Large intestine (tissue), 3 donors: ENCODE results near the gene MAPK6. TPM values are rescaled to one million over a fixed set of nuclear protein-coding genes. Genes with fewer than 3 reads are reported as not detected.

ENCODE experiments used
- DNase-seq, 2 donors: peaks; one replicate each; pipeline versions ENCODE4 v3.0.0 to v3.0.0-alpha.2; 2013
- H3K27ac ChIP-seq: one replicate; pipeline ENCODE4 v1.5.1; 2013; ENCODE audit warnings: low read length
- H3K27me3 ChIP-seq: 2 replicates; pipeline ENCODE4 v1.6.1; 2013; ENCODE audit warnings: low read length; ENCODE audit not compliant: control insufficient read depth, insufficient read depth
- H3K36me3 ChIP-seq: 2 replicates; pipeline ENCODE4 v1.6.1; 2013; ENCODE audit warnings: low read length; ENCODE audit not compliant: control insufficient read depth, insufficient read depth
- H3K4me1 ChIP-seq: one replicate; pipeline ENCODE4 v1.6.1; 2013; ENCODE audit warnings: low read length; ENCODE audit not compliant: control insufficient read depth, insufficient read depth
- H3K4me3 ChIP-seq: one replicate; pipeline ENCODE4 v1.5.1; 2013; ENCODE audit warnings: low read length
- H3K9me3 ChIP-seq: one replicate; pipeline ENCODE4 v1.6.1; 2013; ENCODE audit warnings: mild to moderate bottlenecking, low read depth, low read length, moderate library complexity; ENCODE audit not compliant: control insufficient read depth
- WGBS: methylation state at CpG from one replicate; pipeline ENCODE4 v1.1.5; 2013; ENCODE audit warnings: low lambda C conversion rate; ENCODE audit not compliant: insufficient coverage; 5-methylcytosine and 5-hydroxymethylcytosine counted together
- polyA plus RNA-seq: library from polyadenylated mRNA; unstranded; fragments of 120-200 nt; gene quantifications from one replicate; pipeline ENCODE4 v1.2.1, GENCODE V29; 2013

Gene MAPK6
- polyA plus RNA-seq, 1 donor = 42.1 TPM

DNA sequence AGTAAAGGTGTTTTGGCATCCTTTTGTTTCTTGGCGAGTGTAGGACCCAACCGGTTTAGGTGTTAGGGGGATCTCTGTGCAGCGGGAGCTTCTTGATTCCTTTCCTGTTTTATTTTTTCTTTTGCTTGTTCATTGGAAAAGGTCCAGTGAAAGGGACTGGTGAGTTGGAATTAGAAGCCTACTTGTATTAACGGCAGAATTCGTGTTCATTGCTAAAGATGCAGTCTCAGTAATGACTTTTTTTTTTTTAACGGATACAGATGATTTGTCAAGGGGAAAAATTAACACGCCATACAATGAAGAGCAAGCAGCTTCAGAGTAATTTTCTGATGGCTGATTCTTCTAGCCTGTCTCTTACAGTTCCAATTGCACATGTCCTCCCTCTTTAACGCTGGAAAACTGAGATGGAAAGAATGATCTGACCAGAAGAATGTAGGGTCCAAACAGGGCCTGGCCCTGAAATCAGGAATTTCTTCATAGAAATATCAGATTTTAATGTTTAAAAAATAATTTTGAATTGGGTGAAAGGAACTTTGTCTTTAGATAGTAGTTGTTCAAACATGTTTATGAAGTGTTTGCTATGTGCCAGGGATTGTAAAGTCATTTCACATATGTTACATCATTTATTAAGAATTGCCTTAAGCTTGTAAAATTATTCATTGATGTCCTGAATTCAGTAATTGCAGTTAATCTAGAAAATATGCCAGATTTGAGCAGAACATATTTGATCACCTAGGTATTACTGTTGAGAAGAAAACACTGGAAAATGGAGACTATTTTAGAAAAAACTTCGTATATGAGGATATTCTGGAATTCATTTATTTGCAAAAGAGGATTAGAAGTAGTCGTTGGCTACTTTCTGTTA, 1.4 kb downstream of the MAPK6 start:
- WGBS = 11% methylated on average over 4 of the region's 10 CpGs
- peaks cover 8% of the 10 kb centered on the region for H3K4me1 ChIP-seq
- no peaks in the 10 kb centered on the region for H3K27me3 ChIP-seq
- H3K9me3 ChIP-seq = no peaks in the 10 kb centered on the region
- peak overlapping the region; percentile 48 for H3K4me3 ChIP-seq
- peak overlapping the region; percentile 77 for H3K27ac ChIP-seq
- DNase-seq = no peak
- peaks cover 3% of the 10 kb centered on the region for H3K36me3 ChIP-seq

DNA sequence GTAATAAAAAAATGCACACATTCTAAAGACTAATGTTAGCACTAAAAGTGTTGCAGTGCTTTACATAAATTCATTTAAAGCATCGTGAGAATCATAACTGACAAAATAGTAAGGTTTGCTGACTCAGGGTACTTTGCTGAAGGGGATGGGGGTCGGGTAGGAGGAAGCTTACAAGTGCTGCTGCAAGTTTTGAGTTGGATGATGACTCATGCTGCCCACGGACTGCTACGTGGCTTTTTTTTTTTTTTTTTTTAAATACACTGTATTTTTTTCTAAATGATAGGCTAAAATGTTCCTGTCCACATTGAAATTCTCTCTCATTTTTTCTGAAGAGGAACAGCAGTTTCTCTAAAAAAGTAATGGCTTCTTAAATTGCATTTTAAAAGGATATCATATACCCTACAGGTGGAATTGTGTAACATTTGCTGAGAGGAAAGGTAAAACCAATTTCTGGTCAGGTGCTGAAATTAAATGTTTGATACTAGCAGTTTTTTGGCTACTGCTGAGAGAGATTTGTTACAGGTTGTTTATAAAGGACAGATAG, 2.2 kb downstream of the MAPK6 start:
- Histone ChIP-seq H3K4me3 (peak overlapping the region; percentile 48), H3K27me3 (no peaks in the 10 kb centered on the region), H3K27ac (peak overlapping the region; percentile 77), H3K36me3 (peaks cover 3% of the 10 kb centered on the region), H3K4me1 (peaks cover 8% of the 10 kb centered on the region), H3K9me3 (no peaks in the 10 kb centered on the region)
- DNase-seq = peak; percentile 54 to 73
- WGBS = 0% methylated on average over 3 of the region's 4 CpGs

DNA sequence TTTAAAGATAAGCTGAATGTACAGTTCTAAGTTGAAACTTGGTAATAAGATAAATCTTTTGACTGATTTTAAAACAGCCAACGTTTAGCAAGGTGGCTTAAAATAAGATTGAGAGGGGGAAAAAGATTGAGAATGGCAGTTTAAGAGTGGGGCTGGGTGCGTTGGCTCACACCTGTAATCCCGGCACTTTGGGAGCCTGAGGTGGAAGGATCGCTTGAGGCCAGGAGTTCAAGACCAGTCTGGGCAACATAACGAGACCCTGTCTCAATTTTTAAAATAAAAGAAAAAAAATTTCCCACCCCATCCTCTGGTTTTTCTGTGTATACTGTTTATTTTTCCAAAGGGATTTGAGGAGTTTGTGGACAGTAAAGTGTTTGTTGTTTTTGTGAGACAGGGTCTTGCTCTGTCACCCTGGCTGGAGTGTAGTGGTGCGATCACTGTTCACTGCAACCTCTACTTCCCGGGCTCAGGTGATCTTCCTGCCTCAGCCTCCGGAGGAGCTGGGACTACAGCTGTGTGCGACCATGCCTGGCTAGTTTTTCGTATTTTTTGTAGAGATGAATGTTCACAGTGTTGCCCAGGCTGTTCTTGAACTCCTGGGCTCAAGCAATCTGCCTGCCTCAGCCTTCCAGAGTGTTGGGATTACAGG, 3.0 kb downstream of the MAPK6 start:
- DNase-seq = no peak
- WGBS = no CpG with 5 or more reads among the region's 10 CpGs
- H3K36me3 ChIP-seq = peaks cover 3% of the 10 kb centered on the region
- H3K9me3 ChIP-seq = no peaks in the 10 kb centered on the region
- H3K27me3 ChIP-seq = no peaks in the 10 kb centered on the region
- H3K4me3 ChIP-seq = no peak overlapping the region
- peak overlapping the region; percentile 77 for H3K27ac ChIP-seq
- H3K4me1 ChIP-seq = peaks cover 8% of the 10 kb centered on the region

DNA sequence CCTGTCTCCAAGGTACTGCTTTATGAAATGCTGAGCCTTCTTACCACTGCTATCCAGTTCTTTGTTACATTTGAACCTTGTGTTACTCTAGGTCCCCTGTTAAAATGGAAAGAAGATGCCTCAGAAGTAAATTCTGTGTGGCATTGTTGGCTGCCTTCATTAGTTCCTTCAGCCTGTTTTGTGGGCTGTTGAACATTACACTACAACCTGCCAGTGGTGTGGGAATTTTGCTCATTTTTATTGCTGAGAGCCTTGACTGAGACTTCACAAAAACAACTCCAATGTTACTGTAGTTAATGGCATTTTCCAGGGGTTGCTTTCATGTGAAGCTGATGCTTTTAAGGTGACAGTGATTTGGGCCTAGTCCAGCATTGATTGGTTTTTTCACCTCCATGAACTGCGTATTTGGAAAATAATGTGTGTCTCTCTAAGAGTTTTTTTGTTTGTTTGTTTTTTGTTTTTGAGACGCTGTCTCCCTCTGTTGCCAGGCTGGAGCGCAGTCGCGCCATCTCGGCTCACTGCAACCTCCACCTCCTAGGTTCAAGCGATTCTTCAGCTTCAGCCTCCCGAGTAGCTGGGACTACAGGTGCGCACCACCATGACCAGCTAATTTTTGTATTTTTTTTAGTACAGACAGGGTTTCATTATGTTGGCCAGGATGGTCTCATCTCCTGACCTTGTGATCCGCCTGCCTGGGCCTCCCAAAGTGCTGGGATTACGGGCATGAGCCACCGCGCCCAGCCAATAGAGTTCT, 4.3 kb downstream of the MAPK6 start:
- Histone ChIP-seq H3K36me3 (peaks cover 5% of the 10 kb centered on the region), H3K27ac (no peak overlapping the region), H3K4me3 (no peak overlapping the region), H3K4me1 (peaks cover 8% of the 10 kb centered on the region), H3K9me3 (no peaks in the 10 kb centered on the region), H3K27me3 (no peaks in the 10 kb centered on the region)
- no peak for DNase-seq
- no CpG with 5 or more reads among the region's 13 CpGs for WGBS

DNA sequence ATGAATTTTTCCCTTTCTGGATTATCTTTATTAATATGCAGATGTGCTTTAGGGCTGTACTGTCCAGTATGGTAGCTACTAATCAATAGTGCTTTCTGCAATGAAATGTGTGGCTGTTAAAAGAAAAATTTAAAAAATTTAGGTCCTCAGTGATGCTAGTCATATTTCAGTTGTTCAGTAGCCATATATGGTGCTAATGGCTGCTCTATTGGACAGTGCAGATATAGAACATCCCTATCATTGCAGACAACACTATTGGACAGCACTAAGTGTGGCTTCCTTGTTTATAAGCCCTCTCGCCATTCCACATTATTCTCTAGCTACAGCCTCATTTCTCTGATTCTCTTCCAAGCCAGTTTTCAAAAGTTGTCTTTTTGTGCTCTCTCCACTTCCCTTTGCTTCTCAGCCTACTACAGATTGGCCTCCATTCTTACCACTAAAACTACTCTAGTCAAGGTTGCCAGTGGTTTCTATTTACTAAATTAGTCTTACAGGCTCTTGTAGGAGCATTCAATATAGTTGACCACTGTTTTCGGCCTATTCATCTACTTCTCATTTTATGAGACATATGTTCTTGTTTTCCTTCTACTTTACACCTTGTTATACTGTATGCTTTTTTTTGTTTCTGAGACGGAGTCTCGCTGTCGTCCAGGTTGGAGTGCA, 9.5 kb downstream of the MAPK6 start:
- Histone ChIP-seq H3K27me3 (no peaks in the 10 kb centered on the region), H3K4me1 (no peaks in the 10 kb centered on the region), H3K27ac (no peak overlapping the region), H3K4me3 (no peak overlapping the region), H3K36me3 (peaks cover 18% of the 10 kb centered on the region), H3K9me3 (peaks cover 4% of the 10 kb centered on the region)
- 100% methylated on average over 1 of the region's 5 CpGs for WGBS
- DNase-seq = no peak

DNA sequence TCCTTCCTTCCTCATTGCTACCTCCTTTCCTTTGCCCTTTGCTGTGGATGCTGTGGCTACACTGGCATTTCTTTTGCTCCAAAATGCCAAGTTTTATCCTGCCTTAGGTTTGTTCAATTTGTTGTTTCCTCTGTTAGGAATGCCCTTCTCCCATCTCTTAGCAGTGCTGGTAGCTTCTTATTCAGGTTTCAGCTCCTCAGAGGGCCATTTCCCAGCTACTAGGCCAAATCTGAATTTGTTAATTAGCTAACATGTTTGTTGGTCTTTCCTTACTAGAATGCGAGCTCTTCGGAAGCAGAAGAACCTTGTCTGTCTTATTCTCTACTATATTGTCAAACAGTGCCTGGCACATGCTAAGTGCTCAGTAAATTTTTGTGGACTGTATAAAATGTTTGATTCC, 11.0 kb downstream of the MAPK6 start:
- Histone ChIP-seq H3K36me3 (peaks cover 18% of the 10 kb centered on the region), H3K27me3 (no peaks in the 10 kb centered on the region), H3K4me3 (no peak overlapping the region), H3K9me3 (peaks cover 15% of the 10 kb centered on the region), H3K27ac (no peak overlapping the region), H3K4me1 (no peaks in the 10 kb centered on the region)
- no CpG with 5 or more reads among the region's 2 CpGs for WGBS
- no peak for DNase-seq

DNA sequence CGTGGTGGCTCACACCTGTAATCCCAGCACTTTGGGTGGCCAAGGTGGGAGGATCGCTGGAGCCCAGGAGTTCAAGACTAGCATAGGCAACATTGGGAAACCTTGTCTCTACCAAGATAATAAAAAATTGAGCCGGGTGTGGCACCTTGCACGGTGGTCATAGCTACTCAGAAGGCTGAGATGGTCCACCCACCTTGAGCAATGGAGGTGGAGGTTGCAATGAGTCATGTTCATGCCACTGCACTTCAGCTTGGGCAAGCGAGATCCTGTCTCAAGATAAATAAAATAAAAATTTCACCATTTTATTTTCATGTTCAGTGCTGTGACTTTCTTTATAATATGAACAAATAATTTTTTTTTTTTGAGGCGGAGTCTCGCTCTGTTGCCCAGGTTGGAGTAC, 12.5 kb downstream of the MAPK6 start:
- Histone ChIP-seq H3K27me3 (no peaks in the 10 kb centered on the region), H3K9me3 (peaks cover 15% of the 10 kb centered on the region), H3K27ac (no peak overlapping the region), H3K36me3 (peaks cover 17% of the 10 kb centered on the region), H3K4me1 (no peaks in the 10 kb centered on the region), H3K4me3 (no peak overlapping the region)
- DNase-seq = peak in 1 of 2 donors; percentile 17
- WGBS = no CpG with 5 or more reads among the region's 7 CpGs

DNA sequence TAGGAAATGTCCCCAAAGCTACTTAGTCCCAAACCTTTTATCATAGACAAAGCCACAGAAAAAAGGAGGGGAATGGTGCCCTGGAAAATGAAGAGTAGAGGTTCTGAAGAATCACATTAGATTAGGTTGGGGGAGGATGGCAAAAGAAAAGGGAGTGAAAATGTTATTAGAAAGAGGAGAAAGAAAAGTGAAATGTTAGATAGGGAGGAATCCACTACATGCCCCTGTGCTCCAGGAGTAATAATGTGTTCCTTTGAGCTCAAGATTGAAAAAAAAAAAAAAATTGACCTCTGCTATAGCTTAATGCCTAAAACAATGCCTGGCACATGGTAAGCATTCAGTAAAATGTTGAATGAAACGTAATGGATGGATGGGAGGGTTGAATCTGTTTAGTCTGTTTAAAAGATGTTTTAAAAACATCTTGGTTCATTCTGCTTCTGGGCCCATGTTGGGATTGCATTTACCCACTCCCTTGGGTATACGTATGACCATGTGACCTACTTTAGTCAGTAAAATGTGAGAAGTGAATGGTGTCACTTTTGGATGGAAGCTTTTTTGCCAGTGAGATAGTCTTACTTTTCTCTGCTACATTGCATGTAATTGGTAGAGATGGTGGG, 19.0 kb downstream of the MAPK6 start:
- peaks cover 12% of the 10 kb centered on the region for H3K4me1 ChIP-seq
- WGBS = no CpG with 5 or more reads among the region's 2 CpGs
- peaks cover 8% of the 10 kb centered on the region for H3K36me3 ChIP-seq
- H3K4me3 ChIP-seq = no peak overlapping the region
- no peak overlapping the region for H3K27ac ChIP-seq
- peaks cover 15% of the 10 kb centered on the region for H3K9me3 ChIP-seq
- no peaks in the 10 kb centered on the region for H3K27me3 ChIP-seq
- DNase-seq = no peak

DNA sequence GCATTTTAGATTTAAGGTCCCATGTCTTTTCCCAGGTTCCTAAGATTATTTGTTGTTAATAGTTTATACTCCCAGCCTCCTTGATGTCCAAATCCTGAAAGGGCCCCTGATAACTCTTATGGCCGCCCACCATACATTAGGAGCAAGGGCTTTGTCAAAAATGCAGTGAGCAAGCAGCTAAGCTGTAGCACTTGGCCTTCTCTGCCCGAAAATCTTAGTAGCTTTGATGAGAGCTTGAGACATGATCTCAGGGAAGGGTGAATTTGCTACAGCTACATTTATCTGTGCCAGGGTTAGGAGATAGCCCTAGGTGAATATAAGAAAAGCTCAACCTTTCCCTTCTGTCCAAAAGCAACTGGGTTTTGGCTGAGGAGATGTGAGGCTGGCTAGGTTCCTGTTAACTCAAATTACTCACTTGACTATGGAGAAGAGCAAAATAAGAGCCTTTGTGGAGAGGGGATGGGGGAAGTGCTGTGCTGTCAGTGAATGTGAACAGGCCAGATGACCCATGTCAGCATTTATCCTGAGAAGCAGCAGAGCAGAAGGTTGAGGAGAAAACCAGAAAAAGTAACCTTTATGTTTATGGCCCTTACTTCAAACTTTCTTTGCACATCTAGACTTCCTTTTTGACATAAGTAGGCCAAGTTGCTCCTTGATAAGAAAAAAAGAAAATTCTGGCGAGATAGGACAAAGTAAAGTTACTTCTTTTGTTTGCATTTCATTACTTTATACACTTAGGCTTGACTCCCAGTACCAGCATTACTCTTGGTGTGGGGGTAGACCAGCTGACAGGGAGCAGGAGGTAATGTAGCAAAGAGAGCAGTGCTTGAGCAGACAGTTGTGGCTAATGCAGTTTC, 21.1 kb downstream of the MAPK6 start:
- Histone ChIP-seq H3K4me3 (no peak overlapping the region), H3K9me3 (no peaks in the 10 kb centered on the region), H3K27ac (peak overlapping the region; percentile 3), H3K36me3 (peaks cover 2% of the 10 kb centered on the region), H3K4me1 (peaks cover 12% of the 10 kb centered on the region), H3K27me3 (no peaks in the 10 kb centered on the region)
- whole genome bisulfite sequencing = no CpG with 5 or more reads among the region's 3 CpGs
- peak in 1 of 2 donors; percentile 14 for DNase-seq
